Measurements from ENCODE around the gene EPN1. TPM values are rescaled to one million over a fixed set of nuclear protein-coding genes. Genes with fewer than 3 reads are reported as not detected.

The EPN1 gene
- total RNA-seq, 4 donors from 2014 or later, result 58.7 to 214 (median 190) TPM

DNA sequence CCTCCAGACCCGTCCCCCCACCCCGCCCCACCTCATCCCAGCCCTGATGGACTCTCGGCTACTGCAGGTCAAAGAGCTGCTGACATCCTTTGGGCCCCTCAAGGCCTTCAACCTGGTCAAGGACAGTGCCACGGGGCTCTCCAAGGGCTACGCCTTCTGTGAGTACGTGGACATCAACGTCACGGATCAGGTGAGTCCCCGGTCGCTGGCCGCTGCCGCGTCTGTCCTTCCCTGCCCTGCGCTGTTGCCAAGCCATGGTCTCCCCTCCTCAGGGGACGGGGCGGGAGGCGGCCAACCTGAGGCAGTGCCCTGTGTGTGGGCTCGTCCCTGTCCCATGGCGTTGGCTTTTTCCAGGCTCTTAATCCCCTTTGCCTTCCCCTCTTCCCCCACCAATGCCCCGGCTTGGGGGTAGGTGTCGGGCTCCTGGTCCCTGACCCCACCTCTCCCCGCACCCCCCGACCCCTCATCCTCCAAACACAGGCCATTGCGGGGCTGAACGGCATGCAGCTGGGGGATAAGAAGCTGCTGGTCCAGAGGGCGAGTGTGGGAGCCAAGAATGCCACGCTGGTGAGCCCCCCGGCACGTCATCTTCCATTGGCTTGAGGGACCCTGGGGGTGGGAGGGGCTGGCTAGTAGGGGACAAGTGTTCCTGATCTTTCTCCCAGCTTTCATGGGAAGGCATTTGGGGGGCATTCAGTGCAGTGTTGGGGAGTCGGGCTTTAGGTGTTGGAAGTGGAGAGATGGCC is 6.2 kb upstream of the EPN1 start:
- ATAC-seq (no peak), DNase-seq (no peak)
- no peak for TF ChIP-seq POLR2A (IDR thresholded peaks at IDR 0.05)
- TF ChIP-seq, protein P1, sequence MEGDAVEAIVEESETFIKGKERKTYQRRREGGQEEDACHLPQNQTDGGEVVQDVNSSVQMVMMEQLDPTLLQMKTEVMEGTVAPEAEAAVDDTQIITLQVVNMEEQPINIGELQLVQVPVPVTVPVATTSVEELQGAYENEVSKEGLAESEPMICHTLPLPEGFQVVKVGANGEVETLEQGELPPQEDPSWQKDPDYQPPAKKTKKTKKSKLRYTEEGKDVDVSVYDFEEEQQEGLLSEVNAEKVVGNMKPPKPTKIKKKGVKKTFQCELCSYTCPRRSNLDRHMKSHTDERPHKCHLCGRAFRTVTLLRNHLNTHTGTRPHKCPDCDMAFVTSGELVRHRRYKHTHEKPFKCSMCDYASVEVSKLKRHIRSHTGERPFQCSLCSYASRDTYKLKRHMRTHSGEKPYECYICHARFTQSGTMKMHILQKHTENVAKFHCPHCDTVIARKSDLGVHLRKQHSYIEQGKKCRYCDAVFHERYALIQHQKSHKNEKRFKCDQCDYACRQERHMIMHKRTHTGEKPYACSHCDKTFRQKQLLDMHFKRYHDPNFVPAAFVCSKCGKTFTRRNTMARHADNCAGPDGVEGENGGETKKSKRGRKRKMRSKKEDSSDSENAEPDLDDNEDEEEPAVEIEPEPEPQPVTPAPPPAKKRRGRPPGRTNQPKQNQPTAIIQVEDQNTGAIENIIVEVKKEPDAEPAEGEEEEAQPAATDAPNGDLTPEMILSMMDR (IDR thresholded peaks at IDR 0.05 in 4 of 5, conservative IDR thresholded peaks at IDR 0.05 in 1 of 5), result no peak
- Histone ChIP-seq H3K27me3 (no peaks in the 10 kb centered on the region), H3K4me1 (no peaks in the 10 kb centered on the region), H3K27ac (no peak overlapping the region), H3K9me3 (no peaks in the 10 kb centered on the region), H3K36me3 (peaks cover 0 to 65% of the 10 kb centered on the region in 2 donors), H3K4me3 (no peak overlapping the region)
- intact Hi-C loops (cut with DNase I; ENCODE audit: low total_unique reads) (no loop called here), in situ Hi-C loops (cut with MboI; ENCODE audit: low sequenced_read_pairs in 4 of 4) (loop anchor here in 1 of 4 donors (10.0 kb wide), 1 partner anchor 294 kb away; the partner anchor contains the start of genes IL11 and TMEM190)

DNA sequence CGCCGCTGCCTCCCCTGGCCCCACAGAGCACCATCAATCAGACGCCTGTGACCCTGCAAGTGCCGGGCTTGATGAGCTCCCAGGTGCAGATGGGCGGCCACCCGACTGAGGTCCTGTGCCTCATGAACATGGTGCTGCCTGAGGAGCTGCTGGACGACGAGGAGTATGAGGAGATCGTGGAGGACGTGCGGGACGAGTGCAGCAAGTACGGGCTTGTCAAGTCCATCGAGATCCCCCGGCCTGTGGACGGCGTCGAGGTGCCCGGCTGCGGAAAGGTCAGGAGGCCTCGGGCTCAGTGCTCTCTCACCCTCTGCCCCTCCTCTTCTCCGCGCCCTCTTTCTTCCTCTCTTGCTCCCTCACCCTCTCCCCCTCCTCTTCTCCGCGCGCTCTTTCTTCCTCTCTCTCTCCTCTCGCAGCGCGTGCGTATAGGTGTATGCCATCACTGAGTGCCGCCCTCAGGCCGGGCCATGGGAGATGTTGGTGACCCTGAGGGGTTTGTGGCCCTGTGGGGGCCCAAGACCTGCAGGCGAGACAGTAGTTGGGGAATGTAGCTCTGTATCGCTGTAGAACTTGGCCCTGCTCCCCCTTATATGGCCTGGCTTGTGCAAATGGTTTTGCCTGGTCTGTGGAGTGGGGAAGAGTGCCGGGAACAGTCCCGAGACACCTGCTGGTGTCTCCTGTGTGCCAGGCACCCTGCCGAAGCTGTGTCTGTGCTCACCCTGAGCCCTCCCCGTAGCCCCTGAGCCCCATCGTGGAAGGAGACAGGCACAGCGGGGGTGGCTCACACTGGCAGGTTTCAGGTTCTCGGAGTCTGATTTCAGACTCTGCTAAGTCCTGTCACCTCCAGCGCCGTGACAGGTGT is 5.4 kb upstream of the EPN1 start:
- in situ Hi-C loops (cut with MboI; ENCODE audit: low sequenced_read_pairs in 4 of 4), result loop anchor here in 1 of 4 donors (10.0 kb wide), 1 partner anchor 295 kb away; the partner anchor contains the start of genes IL11 and TMEM190
- ATAC-seq (no peak), DNase-seq (no peak)
- Histone ChIP-seq H3K4me3 (no peak overlapping the region), H3K36me3 (peaks cover 0 to 61% of the 10 kb centered on the region in 2 donors), H3K27ac (no peak overlapping the region), H3K27me3 (no peaks in the 10 kb centered on the region), H3K4me1 (peaks cover 4 to 6% of the 10 kb centered on the region in 2 donors), H3K9me3 (no peaks in the 10 kb centered on the region)
- intact Hi-C loops (cut with DNase I; ENCODE audit: low total_unique reads), result no loop called here
- TF ChIP-seq, protein P1 (IDR thresholded peaks at IDR 0.05 in 4 of 5, conservative IDR thresholded peaks at IDR 0.05 in 1 of 5), result no peak
- TF ChIP-seq POLR2A (IDR thresholded peaks at IDR 0.05), result no peak

DNA sequence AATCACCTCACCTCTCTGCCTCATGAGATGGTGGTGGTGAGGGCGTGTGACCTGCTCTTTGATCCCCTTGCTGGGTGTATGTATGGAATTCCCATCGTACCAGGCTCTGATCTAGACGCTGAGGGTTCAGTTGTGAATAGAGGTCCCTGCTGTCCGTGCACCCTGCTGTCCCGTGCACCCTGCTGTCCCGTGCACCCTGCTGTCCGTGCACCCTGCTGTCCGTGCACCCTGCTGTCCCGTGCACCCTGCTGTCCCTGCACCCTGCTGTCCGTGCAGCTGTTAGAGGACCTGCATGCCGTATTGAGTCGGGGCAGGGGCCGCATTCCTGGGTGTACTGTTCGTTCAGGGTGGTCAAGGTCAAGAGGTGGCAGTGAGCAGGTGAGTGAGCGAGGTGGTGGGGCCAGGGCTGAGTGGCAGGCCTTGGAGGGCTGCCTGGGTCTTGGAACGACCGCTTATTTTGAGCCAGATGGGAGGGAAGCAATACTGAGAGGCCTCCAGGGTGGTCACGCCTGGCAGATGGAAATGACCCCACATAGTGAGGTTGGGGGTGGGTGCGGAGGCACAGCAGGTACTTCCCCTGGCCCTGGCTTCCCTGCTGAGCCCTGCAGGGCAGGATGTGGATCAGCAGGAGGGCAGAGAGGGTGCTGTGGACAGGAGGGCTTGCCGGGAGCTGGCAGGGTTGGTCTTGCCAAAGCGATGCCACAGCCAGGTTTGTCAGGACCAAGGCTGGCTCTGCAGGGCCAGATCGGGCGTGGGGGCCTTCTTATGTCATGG is 4.6 kb upstream of the EPN1 start:
- Histone ChIP-seq H3K27me3 (no peaks in the 10 kb centered on the region), H3K36me3 (peaks cover 0 to 57% of the 10 kb centered on the region in 2 donors), H3K4me3 (no peak overlapping the region), H3K4me1 (peaks cover 4 to 8% of the 10 kb centered on the region in 2 donors), H3K9me3 (no peaks in the 10 kb centered on the region), H3K27ac (no peak overlapping the region)
- in situ Hi-C loops (cut with MboI; ENCODE audit: low sequenced_read_pairs in 4 of 4), result no loop called here
- no peak for TF ChIP-seq POLR2A (IDR thresholded peaks at IDR 0.05)
- TF ChIP-seq, protein P1 (IDR thresholded peaks at IDR 0.05 in 4 of 5, conservative IDR thresholded peaks at IDR 0.05 in 1 of 5), result no peak
- DNase-seq (no peak), ATAC-seq (no peak)
- intact Hi-C loops (cut with DNase I; ENCODE audit: low total_unique reads), result no loop called here

DNA sequence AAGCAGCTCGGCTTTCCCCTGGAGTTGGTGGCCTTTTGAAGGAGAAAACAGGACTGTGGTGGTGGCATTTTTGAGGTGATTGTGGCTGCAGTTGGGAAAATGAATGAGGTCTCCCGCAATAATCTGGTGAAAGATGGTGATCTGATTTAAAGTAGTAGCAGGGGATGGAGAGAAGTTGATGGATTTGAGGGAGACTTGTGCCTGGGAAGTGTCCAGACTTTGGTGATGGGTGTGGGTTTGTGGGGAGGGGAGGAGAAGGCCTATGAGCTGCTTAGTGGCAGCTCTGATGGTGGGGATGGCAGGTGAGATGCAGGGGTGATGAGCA is 4.0 kb upstream of the EPN1 start:
- in situ Hi-C loops (cut with MboI; ENCODE audit: low sequenced_read_pairs in 4 of 4) (no loop called here), intact Hi-C loops (cut with DNase I; ENCODE audit: low total_unique reads) (no loop called here)
- H3K36me3 ChIP-seq, result peaks cover 0 to 52% of the 10 kb centered on the region in 2 donors

More for the DNA sequence above, 4.0 kb upstream of the EPN1 start:
- H3K27me3 ChIP-seq, result no peaks in the 10 kb centered on the region
- TF ChIP-seq POLR2A (IDR thresholded peaks at IDR 0.05), result no peak
- TF ChIP-seq, protein P1 (IDR thresholded peaks at IDR 0.05 in 4 of 5, conservative IDR thresholded peaks at IDR 0.05 in 1 of 5), result no peak
- no peak overlapping the region for H3K27ac ChIP-seq
- DNase-seq (no peak), ATAC-seq (no peak)
- H3K4me1 ChIP-seq, result peaks cover 8 to 13% of the 10 kb centered on the region in 2 donors
- H3K4me3 ChIP-seq, result no peak overlapping the region
- no peaks in the 10 kb centered on the region for H3K9me3 ChIP-seq

All from gastrocnemius medialis (tissue), 4 donors.